K562 (cell line): Measurements from ENCODE around the gene FILIP1.

Source experiments
- BACH1 ChIP-seq: fragments of 200-800 bp; sonication (Bioruptor generic); IDR thresholded peaks from 2 replicates; pipeline ENCODE4 v1.6.1; 2016; ENCODE audit warnings: missing genetic modification characterization, missing compliant biosample characterization
- CTCF ChIP-seq, 3 experiments: IDR thresholded peaks in 2 of 3; conservative IDR thresholded peaks in 1 of 3; 2 replicates each; pipeline ENCODE4 v1.5.1; 2011 to 2012; ENCODE audit warnings: low read length in 3 of 3, mild to moderate bottlenecking in 3 of 3, control low read depth in 2 of 3, improper control_type of control experiment in 1 of 3, inconsistent platforms in 1 of 3, low read depth in 1 of 3, mixed read lengths in 1 of 3, moderate library complexity in 1 of 3; ENCODE audit not compliant: insufficient read depth in 2 of 3
- EZH2 ChIP-seq: IDR thresholded peaks from 2 replicates; pipeline ENCODE4 v1.6.1; 2012; ENCODE audit warnings: low read depth, mild to moderate bottlenecking, inconsistent platforms, low read length, borderline replicate concordance
- HCFC1 ChIP-seq: IDR thresholded peaks from 2 replicates; pipeline ENCODE4 v1.6.1; 2012; ENCODE audit warnings: low read depth, low read length, improper control_type of control experiment
- KLF10 ChIP-seq: fragments of 250-450 bp; sonication (Bioruptor Pico); IDR thresholded peaks from 2 replicates; pipeline ENCODE4 v1.6.1; 2021; ENCODE audit warnings: matching md5 sums
- RBBP5 ChIP-seq: fragments of 200-600 bp; sonication (generic); IDR thresholded peaks from 2 replicates; pipeline ENCODE4 v1.6.1; 2012; ENCODE audit warnings: borderline replicate concordance, mild to moderate bottlenecking, low read length, control low read depth, inconsistent platforms; ENCODE audit not compliant: insufficient read depth, poor library complexity, severe bottlenecking
- SAFB ChIP-seq: fragments of 200-400 bp; formaldehyde crosslinking; IDR thresholded peaks from 2 replicates; pipeline ENCODE4 v1.6.1; 2017; ENCODE audit warnings: low read depth, low read length, borderline replicate concordance
- SMARCB1 ChIP-seq: IDR thresholded peaks from 2 replicates; pipeline ENCODE4 v1.6.1; 2011; ENCODE audit warnings: improper control_type of control experiment, low read depth; ENCODE audit not compliant: insufficient read length
- STAT6 ChIP-seq: sonication (generic); formaldehyde crosslinking; IDR thresholded peaks from 2 replicates; pipeline ENCODE4 v1.8.1; 2023; ENCODE audit warnings: mild to moderate bottlenecking, missing genetic modification reagents
- TAF7 ChIP-seq: fragments of 450-650 bp; IDR thresholded peaks from 2 replicates; pipeline ENCODE4 v1.6.1; 2016; ENCODE audit warnings: missing genetic modification characterization, missing compliant biosample characterization
- UBTF ChIP-seq, 2 experiments: IDR thresholded peaks; 2 replicates each; pipeline ENCODE4 v1.6.1; 2012; ENCODE audit warnings: improper control_type of control experiment in 2 of 2, low read depth in 2 of 2, low read length in 2 of 2, borderline replicate concordance in 1 of 2
- ZFP91 ChIP-seq: sonication (generic); formaldehyde crosslinking; IDR thresholded peaks from 2 replicates; pipeline ENCODE4 v1.8.0; 2022; ENCODE audit warnings: mild to moderate bottlenecking, missing genetic modification reagents
- ZNF512 ChIP-seq: IDR thresholded peaks from 2 replicates; pipeline ENCODE4 v1.6.1; 2016; ENCODE audit warnings: missing genetic modification characterization, missing compliant biosample characterization

GRCh38 chr6:75301088-75301487, 192.5 kb downstream of the FILIP1 start:
- TF ChIP-seq ZNF512 (tag) (no peak), HCFC1 (no peak), KLF10 (no peak), CTCF (IDR thresholded peaks at IDR 0.05 in 2 of 3, conservative IDR thresholded peaks at IDR 0.05 in 1 of 3; ENCODE audit: insufficient read depth in 2 of 3, low read depth in 1 of 3, low read length in 3 of 3) (no peak), RBBP5 (no peak), TAF7 (tag) (no peak), SMARCB1 (no peak), UBTF (IDR thresholded peaks at IDR 0.05; ENCODE audit: borderline replicate concordance in 1 of 2, low read depth in 2 of 2, low read length in 2 of 2) (no peak), BACH1 (no peak), EZH2 (no peak), STAT6 (CRISPR knock-in tag) (no peak), ZFP91 (CRISPR knock-in tag) (no peak), SAFB (no peak)
